HUES6 (cell line): Measurements from ENCODE around the gene SLC5A1.

ENCODE experiments used
- H3K27ac ChIP-seq: 2 replicates; pipeline ENCODE4 v1.7.0; 2013; ENCODE audit warnings: low read depth, mild to moderate bottlenecking, low read length, inconsistent platforms
- H3K27me3 ChIP-seq: 2 replicates; pipeline ENCODE4 v1.6.1; 2013; ENCODE audit warnings: low read length; ENCODE audit not compliant: control insufficient read depth, insufficient read depth
- H3K36me3 ChIP-seq: 2 replicates; pipeline ENCODE4 v1.6.1; 2013; ENCODE audit warnings: low read length; ENCODE audit not compliant: control insufficient read depth, insufficient read depth
- H3K4me1 ChIP-seq: 2 replicates; pipeline ENCODE4 v1.6.1; 2013; ENCODE audit warnings: low read length; ENCODE audit not compliant: control insufficient read depth, insufficient read depth
- H3K4me3 ChIP-seq: 2 replicates; pipeline ENCODE4 v1.5.1; 2013; ENCODE audit warnings: low read depth, low read length
- H3K9ac ChIP-seq: one replicate; pipeline ENCODE4 v1.6.1; 2013; ENCODE audit warnings: mild to moderate bottlenecking, low read length
- H3K9me3 ChIP-seq: 2 replicates; pipeline ENCODE4 v1.6.1; 2013; ENCODE audit warnings: low read depth, low read length; ENCODE audit not compliant: control insufficient read depth, insufficient read depth

The SLC5A1 gene

GRCh38 chr22:32050678-32051515 lies 7.8 kb downstream of the SLC5A1 start:
- Histone ChIP-seq H3K9ac (no peak overlapping the region), H3K4me3 (no peak overlapping the region), H3K9me3 (no peaks in the 10 kb centered on the region), H3K27me3 (no peaks in the 10 kb centered on the region), H3K36me3 (no peaks in the 10 kb centered on the region), H3K27ac (no peak overlapping the region), H3K4me1 (peaks cover 11% of the 10 kb centered on the region)

GRCh38 chr22:32052244-32052643 lies 9.2 kb downstream of the SLC5A1 start:
- Histone ChIP-seq H3K9ac (no peak overlapping the region), H3K4me1 (peaks cover 11% of the 10 kb centered on the region), H3K9me3 (no peaks in the 10 kb centered on the region), H3K36me3 (no peaks in the 10 kb centered on the region), H3K27me3 (no peaks in the 10 kb centered on the region), H3K4me3 (no peak overlapping the region), H3K27ac (no peak overlapping the region)

- Histone ChIP-seq H3K27me3 (no peaks in the 10 kb centered on the region), H3K36me3 (no peaks in the 10 kb centered on the region), H3K4me1 (peaks cover 11% of the 10 kb centered on the region), H3K27ac (no peak overlapping the region), H3K4me3 (no peak overlapping the region), H3K9me3 (no peaks in the 10 kb centered on the region), H3K9ac (no peak overlapping the region)
Observed at GRCh38 chr22:32052936-32053791, 10.1 kb downstream of the SLC5A1 start.

- Histone ChIP-seq H3K9ac (no peak overlapping the region), H3K27ac (no peak overlapping the region), H3K36me3 (no peaks in the 10 kb centered on the region), H3K4me1 (peaks cover 11% of the 10 kb centered on the region), H3K9me3 (no peaks in the 10 kb centered on the region), H3K27me3 (no peaks in the 10 kb centered on the region), H3K4me3 (no peak overlapping the region)
Observed at GRCh38 chr22:32055069-32055468, 12.0 kb downstream of the SLC5A1 start.

GRCh38 chr22:32058656-32059260 lies 15.7 kb downstream of the SLC5A1 start:
- H3K9ac ChIP-seq: no peak overlapping the region
- H3K36me3 ChIP-seq: no peaks in the 10 kb centered on the region
- no peaks in the 10 kb centered on the region for H3K9me3 ChIP-seq
- no peaks in the 10 kb centered on the region for H3K27me3 ChIP-seq
- H3K27ac ChIP-seq: no peak overlapping the region
- no peaks in the 10 kb centered on the region; the same call in 1 of the 2 replicates for H3K4me1 ChIP-seq
- H3K4me3 ChIP-seq: no peak overlapping the region

GRCh38 chr22:32059426-32059825 lies 16.4 kb downstream of the SLC5A1 start:
- no peaks in the 10 kb centered on the region for H3K27me3 ChIP-seq
- H3K4me1 ChIP-seq: no peaks in the 10 kb centered on the region; the same call in 1 of the 2 replicates
- no peak overlapping the region for H3K4me3 ChIP-seq
- no peaks in the 10 kb centered on the region for H3K36me3 ChIP-seq
- no peak overlapping the region for H3K9ac ChIP-seq
- no peaks in the 10 kb centered on the region for H3K9me3 ChIP-seq
- H3K27ac ChIP-seq: no peak overlapping the region

GRCh38 chr22:32063701-32064100 lies 20.6 kb downstream of the SLC5A1 start:
- Histone ChIP-seq H3K4me1 (no peaks in the 10 kb centered on the region; the same call in 1 of the 2 replicates), H3K9ac (no peak overlapping the region), H3K4me3 (no peak overlapping the region), H3K9me3 (no peaks in the 10 kb centered on the region), H3K27me3 (peaks cover 4% of the 10 kb centered on the region; the same call in 1 of the 2 replicates), H3K36me3 (no peaks in the 10 kb centered on the region), H3K27ac (no peak overlapping the region)

GRCh38 chr22:32066820-32067219 lies 23.8 kb downstream of the SLC5A1 start:
- H3K27ac ChIP-seq: no peak overlapping the region
- no peak overlapping the region for H3K4me3 ChIP-seq
- H3K27me3 ChIP-seq: peaks cover 4% of the 10 kb centered on the region; the same call in 1 of the 2 replicates
- no peaks in the 10 kb centered on the region for H3K9me3 ChIP-seq
- peaks cover 4% of the 10 kb centered on the region; the same call in 1 of the 2 replicates for H3K4me1 ChIP-seq
- H3K36me3 ChIP-seq: no peaks in the 10 kb centered on the region
- H3K9ac ChIP-seq: no peak overlapping the region

GRCh38 chr22:32067613-32068012 lies 24.6 kb downstream of the SLC5A1 start:
- H3K27me3 ChIP-seq: peaks cover 4% of the 10 kb centered on the region; the same call in 1 of the 2 replicates
- H3K9me3 ChIP-seq: no peaks in the 10 kb centered on the region
- no peaks in the 10 kb centered on the region for H3K36me3 ChIP-seq
- no peak overlapping the region for H3K9ac ChIP-seq
- H3K27ac ChIP-seq: no peak overlapping the region
- no peak overlapping the region for H3K4me3 ChIP-seq
- H3K4me1 ChIP-seq: peaks cover 4% of the 10 kb centered on the region; the same call in 1 of the 2 replicates

GRCh38 chr22:32069579-32070372 lies 26.7 kb downstream of the SLC5A1 start:
- Histone ChIP-seq H3K27me3 (peaks cover 4% of the 10 kb centered on the region; the same call in 1 of the 2 replicates), H3K9ac (no peak overlapping the region), H3K4me3 (no peak overlapping the region), H3K9me3 (no peaks in the 10 kb centered on the region), H3K36me3 (no peaks in the 10 kb centered on the region), H3K4me1 (peaks cover 4% of the 10 kb centered on the region; the same call in 1 of the 2 replicates), H3K27ac (no peak overlapping the region)
